Measurements from ENCODE around the gene ODAD3. TPM values are rescaled to one million over a fixed set of nuclear protein-coding genes. Genes with fewer than 3 reads are reported as not detected.
"Not testable (repeated sequence)": the region's sequence is repeated elsewhere in the genome, so short reads cannot be mapped to it uniquely, and the experiment has no call there.

ODAD3 gene
- total and polyA plus RNA-seq, 8 donors, result 0.38 to 0.92 (median 0.62) TPM; not detected in 5

GRCh38 chr19:11456659-11457058 is 21.7 kb upstream of the ODAD3 start:
- no peak overlapping the region for H3K4me3 ChIP-seq
- no peak overlapping the region for H3K27ac ChIP-seq
- H3K36me3 ChIP-seq, result no peaks in the 10 kb centered on the region
- intact Hi-C loops (cut with DNase I; ENCODE audit: low total_unique reads), result no loop called here
- peaks cover 0 to 56% (median 0%) of the 10 kb centered on the region in 3 donors for H3K27me3 ChIP-seq
- TF ChIP-seq CTCF (IDR thresholded peaks at IDR 0.05) (no peak), EP300 (IDR thresholded peaks at IDR 0.05) (no peak), POLR2A (IDR thresholded peaks at IDR 0.05) (no peak), POLR2AphosphoS5 (IDR thresholded peaks at IDR 0.05) (no peak)
- WGBS, 5 donors, result 88 to 94% (median 91%) methylated on average over 7 of the region's 7 CpGs
- no peak for DNase-seq
- peaks cover 0 to 7% (median 2%) of the 10 kb centered on the region in 4 donors for H3K4me1 ChIP-seq
- no peaks in the 10 kb centered on the region for H3K9me3 ChIP-seq

- intact Hi-C loops (cut with DNase I; ENCODE audit: low total_unique reads); H3K4me1 ChIP-seq; DNase-seq; H3K4me3 ChIP-seq; H3K9me3 ChIP-seq; H3K27ac ChIP-seq: not testable (repeated sequence)
- H3K27me3 ChIP-seq, result peaks cover 0 to 51% (median 0%) of the 10 kb centered on the region in 3 donors
- peaks cover 0 to 10% (median 9%) of the 10 kb centered on the region in 4 donors for H3K36me3 ChIP-seq
- 80 to 97% (median 86%) methylated on average over 9 of the region's 9 CpGs for WGBS, 5 donors
Measured at GRCh38 chr19:11455233-11455554, 20.3 kb upstream of the ODAD3 start.

GRCh38 chr19:11453468-11454341 is 18.8 kb upstream of the ODAD3 start:
- 51 to 56% (median 55%) methylated on average over 27 of the region's 27 CpGs for WGBS, 5 donors
- intact Hi-C loops (cut with DNase I; ENCODE audit: low total_unique reads), result no loop called here
- H3K9me3 ChIP-seq, result no peaks in the 10 kb centered on the region
- H3K27me3 ChIP-seq, result peaks cover 0 to 38% (median 0%) of the 10 kb centered on the region in 3 donors
- peaks cover 14 to 25% (median 24%) of the 10 kb centered on the region in 4 donors for H3K36me3 ChIP-seq
- no peak for DNase-seq
- H3K4me3 ChIP-seq, result no peak overlapping the region
- H3K4me1 ChIP-seq, result peaks cover 0 to 10% (median 3%) of the 10 kb centered on the region in 4 donors
- H3K27ac ChIP-seq, result no peak overlapping the region
- TF ChIP-seq POLR2A (IDR thresholded peaks at IDR 0.05) (no peak), CTCF (IDR thresholded peaks at IDR 0.05) (no peak), EP300 (IDR thresholded peaks at IDR 0.05) (no peak), POLR2AphosphoS5 (IDR thresholded peaks at IDR 0.05) (no peak)

GRCh38 chr19:11452620-11453310 is 17.8 kb upstream of the ODAD3 start:
- WGBS, 5 donors, result 80 to 85% (median 84%) methylated on average over 25 to 33 of the region's 33 CpGs
- H3K27ac ChIP-seq, result no peak overlapping the region
- peaks cover 0 to 29% (median 0%) of the 10 kb centered on the region in 3 donors for H3K27me3 ChIP-seq
- intact Hi-C loops (cut with DNase I; ENCODE audit: low total_unique reads), result no loop called here
- peaks cover 23 to 35% (median 33%) of the 10 kb centered on the region in 4 donors for H3K36me3 ChIP-seq
- no peak for DNase-seq
- H3K4me3 ChIP-seq, result no peak overlapping the region
- peaks cover 0 to 10% (median 3%) of the 10 kb centered on the region in 4 donors for H3K4me1 ChIP-seq
- TF ChIP-seq CTCF (IDR thresholded peaks at IDR 0.05) (no peak), EP300 (IDR thresholded peaks at IDR 0.05) (no peak), POLR2AphosphoS5 (IDR thresholded peaks at IDR 0.05) (no peak), POLR2A (IDR thresholded peaks at IDR 0.05) (no peak)
- H3K9me3 ChIP-seq, result no peaks in the 10 kb centered on the region

All from stomach (tissue), 9 donors.